ENCODE results near the gene TBR1.

TBR1 gene

DNA sequence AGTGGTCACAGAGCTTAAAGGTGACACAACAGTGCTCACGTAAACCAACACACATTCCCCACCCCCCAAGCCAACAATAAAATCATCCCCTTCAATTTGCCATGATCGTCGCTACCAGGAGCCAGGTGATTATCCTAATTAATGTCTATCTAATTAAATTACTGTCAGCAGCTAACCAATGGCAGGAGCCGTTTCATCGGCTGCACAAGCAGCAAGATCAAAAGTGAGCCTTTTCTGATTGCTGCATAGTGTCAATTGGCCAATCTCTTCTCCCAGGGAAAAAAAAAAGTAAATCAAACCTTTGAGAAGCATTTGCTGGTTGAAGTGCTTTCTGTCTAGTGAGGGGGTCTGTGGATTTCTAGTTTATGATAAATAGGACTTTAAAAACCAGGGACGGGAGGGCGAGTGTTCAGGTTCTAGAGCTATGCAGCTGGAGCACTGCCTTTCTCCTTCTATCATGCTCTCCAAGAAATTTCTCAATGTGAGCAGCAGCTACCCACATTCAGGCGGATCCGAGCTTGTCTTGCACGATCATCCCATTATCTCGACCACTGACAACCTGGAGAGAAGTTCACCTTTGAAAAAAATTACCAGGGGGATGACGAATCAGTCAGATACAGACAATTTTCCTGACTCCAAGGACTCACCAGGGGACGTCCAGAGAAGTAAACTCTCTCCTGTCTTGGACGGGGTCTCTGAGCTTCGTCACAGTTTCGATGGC is at the start of gene TBR1:
Gene TBR1, plus strand, starts transcription at position 311 of the 721 bp plus-strand sequence. Its CDS starts 114 bp downstream, at position 425.
- DNase-seq (ENCODE audit: low read depth): no peak
- no peak for TF ChIP-seq CTCF (IDR thresholded peaks at IDR 0.05; ENCODE audit: control insufficient read depth, extremely low read depth, insufficient read depth)
- H3K4me3 ChIP-seq (ENCODE audit: low read depth, low read length): peak within 1 kb of the TSS; percentile 43

DNA sequence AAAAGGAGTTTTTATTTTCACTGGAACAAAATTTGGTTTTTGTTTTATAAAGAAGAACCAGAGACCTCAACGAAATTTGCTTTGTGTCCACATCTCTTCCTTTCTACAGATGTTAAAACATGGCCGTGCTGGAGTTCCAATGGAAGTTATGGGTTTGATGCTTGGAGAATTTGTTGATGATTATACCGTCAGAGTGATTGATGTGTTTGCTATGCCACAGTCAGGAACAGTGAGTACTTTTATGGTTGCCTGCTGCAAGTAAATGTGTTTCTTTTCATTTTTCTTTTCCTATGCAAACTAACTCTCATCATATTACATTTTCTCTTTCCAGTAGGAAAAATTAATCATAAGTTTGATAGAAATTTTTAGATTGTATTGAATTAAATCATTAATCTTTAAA is 48.4 kb upstream of the TBR1 start:
- no peak for DNase-seq (ENCODE audit: low read depth)
- no peak overlapping the region for H3K4me3 ChIP-seq (ENCODE audit: low read depth, low read length)
- no peak for TF ChIP-seq CTCF (IDR thresholded peaks at IDR 0.05; ENCODE audit: control insufficient read depth, extremely low read depth, insufficient read depth)

DNA sequence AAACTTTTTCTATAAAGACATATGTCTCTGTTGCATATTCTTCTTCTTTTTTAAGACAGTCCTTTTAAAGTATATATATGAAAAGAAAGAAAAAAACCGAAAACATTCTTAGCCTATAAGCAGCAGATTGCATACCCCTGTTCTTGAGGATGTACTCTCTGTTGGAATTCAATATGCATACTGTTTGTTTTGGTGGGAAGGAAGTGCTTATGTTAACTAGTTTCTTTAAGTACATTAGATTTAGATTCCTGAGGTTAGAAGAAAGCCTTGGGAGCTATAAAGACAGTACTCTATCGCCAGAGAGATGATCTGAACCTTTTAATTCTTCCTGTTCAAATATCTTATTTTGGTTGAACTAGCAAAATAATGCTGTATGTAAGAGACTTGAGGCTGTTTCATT is 46.8 kb upstream of the TBR1 start:
- no peak for DNase-seq (ENCODE audit: low read depth)
- no peak overlapping the region for H3K4me3 ChIP-seq (ENCODE audit: low read depth, low read length)
- no peak for TF ChIP-seq CTCF (IDR thresholded peaks at IDR 0.05; ENCODE audit: control insufficient read depth, extremely low read depth, insufficient read depth)

DNA sequence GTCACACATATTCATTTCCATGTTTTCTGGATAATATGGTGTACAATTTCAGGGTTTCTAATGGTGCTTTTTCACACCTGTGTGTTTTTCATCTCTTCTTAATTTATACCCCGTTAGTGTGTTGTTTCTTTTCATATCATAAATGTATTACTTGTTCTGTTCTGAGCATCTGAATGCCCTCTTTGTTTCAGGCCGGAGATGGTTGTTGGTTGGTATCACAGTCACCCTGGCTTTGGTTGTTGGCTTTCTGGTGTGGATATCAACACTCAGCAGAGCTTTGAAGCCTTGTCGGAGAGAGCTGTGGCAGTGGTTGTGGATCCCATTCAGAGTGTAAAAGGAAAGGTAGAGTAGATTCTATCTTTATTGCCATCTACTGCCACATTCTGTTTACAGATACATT is 45.1 kb upstream of the TBR1 start:
- peak; percentile 31 for DNase-seq (ENCODE audit: low read depth)
- no peak overlapping the region for H3K4me3 ChIP-seq (ENCODE audit: low read depth, low read length)
- no peak for TF ChIP-seq CTCF (IDR thresholded peaks at IDR 0.05; ENCODE audit: control insufficient read depth, extremely low read depth, insufficient read depth)

DNA sequence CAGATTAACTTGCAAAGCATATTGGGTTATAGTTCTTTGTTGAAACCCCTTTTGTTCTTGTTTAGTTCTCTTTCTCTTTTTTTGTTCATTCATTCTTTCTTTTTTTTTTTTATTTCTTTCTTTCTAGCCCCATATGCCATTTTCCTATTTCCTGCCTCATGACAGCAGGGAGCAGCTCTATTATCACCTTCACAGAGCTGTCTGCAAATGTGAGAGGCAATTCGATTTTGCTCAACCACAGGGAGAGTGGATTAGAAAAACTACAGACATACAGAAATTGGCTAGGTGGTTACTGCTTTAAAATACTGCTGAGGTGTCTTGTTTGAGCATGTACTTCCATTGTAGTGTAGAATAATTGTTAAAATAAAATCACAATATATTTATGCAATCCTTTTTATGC is 44.2 kb upstream of the TBR1 start:
- no peak overlapping the region for H3K4me3 ChIP-seq (ENCODE audit: low read depth, low read length)
- no peak for DNase-seq (ENCODE audit: low read depth)
- TF ChIP-seq CTCF (IDR thresholded peaks at IDR 0.05; ENCODE audit: control insufficient read depth, extremely low read depth, insufficient read depth): no peak

GRCh38 chr2:161373942-161374341 is 42.2 kb upstream of the TBR1 start:
- DNase-seq (ENCODE audit: low read depth): no peak
- no peak overlapping the region for H3K4me3 ChIP-seq (ENCODE audit: low read depth, low read length)
- TF ChIP-seq CTCF (IDR thresholded peaks at IDR 0.05; ENCODE audit: control insufficient read depth, extremely low read depth, insufficient read depth): no peak

- DNase-seq (ENCODE audit: low read depth): no peak
- TF ChIP-seq CTCF (IDR thresholded peaks at IDR 0.05; ENCODE audit: control insufficient read depth, extremely low read depth, insufficient read depth): no peak
- H3K4me3 ChIP-seq (ENCODE audit: low read depth, low read length): no peak overlapping the region
Measured at GRCh38 chr2:161374446-161374845, 41.7 kb upstream of the TBR1 start.

All from LNCaP clone FGC (cell line).